Measurements from ENCODE around the gene SIGLEC8. TPM values are rescaled to one million over a fixed set of nuclear protein-coding genes. Genes with fewer than 3 reads are reported as not detected.

Gene SIGLEC8
- total and polyA plus RNA-seq, 5 donors from 2014 or later: not detected

DNA sequence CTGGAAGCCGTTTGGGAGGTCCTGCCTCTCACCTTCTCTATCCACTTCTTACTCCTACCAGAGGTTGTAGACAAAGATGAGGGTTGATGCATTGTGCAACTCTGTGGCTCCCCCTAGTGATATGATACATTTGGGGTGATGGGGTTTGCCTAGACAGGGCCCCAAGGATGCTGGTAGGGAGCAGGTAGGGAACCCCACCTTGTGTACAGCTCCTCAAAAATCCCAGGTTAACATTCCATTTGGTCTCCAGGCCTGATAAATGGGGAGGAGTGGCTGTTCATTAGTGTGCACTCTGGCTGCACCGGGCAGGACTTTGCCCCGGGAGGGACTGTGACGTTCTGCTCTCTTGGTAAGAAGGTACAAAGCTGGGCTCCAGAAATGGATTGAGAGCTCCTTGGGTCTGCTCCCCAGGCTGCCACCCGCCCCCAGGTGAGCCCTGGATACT is 19.2 kb downstream of the SIGLEC8 start:
- Mint-ChIP-seq H3K4me1 (peaks cover 0 to 43% (median 26%) of the 10 kb centered on the region in 4 donors), H3K9me3 (no peaks in the 10 kb centered on the region), H3K27ac (no peak overlapping the region), H3K36me3 (no peaks in the 10 kb centered on the region), H3K27me3 (peaks cover 16% of the 10 kb centered on the region), H3K4me3 (no peak overlapping the region)
- Histone ChIP-seq H3K27ac (ENCODE audit: insufficient read depth, low read length, poor library complexity, severe bottlenecking) (no peak overlapping the region), H3K36me3 (ENCODE audit: control insufficient read depth, insufficient read depth, low read length) (no peaks in the 10 kb centered on the region), H3K4me3 (ENCODE audit: low read depth, low read length) (no peak overlapping the region), H3K9me3 (ENCODE audit: control insufficient read depth in 2 of 2, low read length in 2 of 2) (no peaks in the 10 kb centered on the region), H3K27me3 (ENCODE audit: control insufficient read depth, insufficient read depth, low read length) (no peaks in the 10 kb centered on the region), H3K4me1 (ENCODE audit: control insufficient read depth, insufficient read depth, low read length, poor library complexity, severe bottlenecking) (peaks cover 25% of the 10 kb centered on the region)
- ATAC-seq (ENCODE audit: low read depth in 2 of 2): no peak
- DNase-seq: peak in 2 of 3 donors; percentile 26 to 68

DNA sequence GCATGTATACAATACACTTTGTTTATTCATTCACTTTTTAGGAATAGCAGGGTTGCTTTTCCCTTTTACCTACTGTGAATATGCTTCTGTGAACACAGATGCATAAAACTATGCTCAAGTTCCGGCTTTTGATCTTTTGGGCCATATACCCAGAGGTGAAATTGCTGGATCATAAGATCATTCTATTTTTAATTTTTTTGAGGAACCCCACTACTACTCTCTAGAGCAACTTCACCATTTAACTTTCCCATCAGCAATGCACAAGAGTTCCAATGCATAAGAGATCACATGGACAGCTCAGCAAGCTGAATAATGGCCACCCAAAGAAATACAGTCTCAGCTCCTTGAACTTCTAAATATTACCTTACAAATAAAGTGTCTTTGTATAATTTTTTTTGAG is 23.8 kb downstream of the SIGLEC8 start:
- Histone ChIP-seq H3K9me3 (ENCODE audit: control insufficient read depth in 2 of 2, low read length in 2 of 2) (no peaks in the 10 kb centered on the region), H3K27ac (ENCODE audit: insufficient read depth, low read length, poor library complexity, severe bottlenecking) (no peak overlapping the region), H3K27me3 (ENCODE audit: control insufficient read depth, insufficient read depth, low read length) (no peaks in the 10 kb centered on the region), H3K4me1 (ENCODE audit: control insufficient read depth, insufficient read depth, low read length, poor library complexity, severe bottlenecking) (no peaks in the 10 kb centered on the region), H3K4me3 (ENCODE audit: low read depth, low read length) (no peak overlapping the region), H3K36me3 (ENCODE audit: control insufficient read depth, insufficient read depth, low read length) (no peaks in the 10 kb centered on the region)
- Mint-ChIP-seq H3K4me1 (peaks cover 0 to 11% (median 5%) of the 10 kb centered on the region in 4 donors), H3K27ac (no peak overlapping the region), H3K27me3 (peaks cover 21% of the 10 kb centered on the region), H3K4me3 (no peak overlapping the region), H3K36me3 (no peaks in the 10 kb centered on the region), H3K9me3 (no peaks in the 10 kb centered on the region)
- no peak for DNase-seq
- ATAC-seq (ENCODE audit: low read depth in 2 of 2): no peak

DNA sequence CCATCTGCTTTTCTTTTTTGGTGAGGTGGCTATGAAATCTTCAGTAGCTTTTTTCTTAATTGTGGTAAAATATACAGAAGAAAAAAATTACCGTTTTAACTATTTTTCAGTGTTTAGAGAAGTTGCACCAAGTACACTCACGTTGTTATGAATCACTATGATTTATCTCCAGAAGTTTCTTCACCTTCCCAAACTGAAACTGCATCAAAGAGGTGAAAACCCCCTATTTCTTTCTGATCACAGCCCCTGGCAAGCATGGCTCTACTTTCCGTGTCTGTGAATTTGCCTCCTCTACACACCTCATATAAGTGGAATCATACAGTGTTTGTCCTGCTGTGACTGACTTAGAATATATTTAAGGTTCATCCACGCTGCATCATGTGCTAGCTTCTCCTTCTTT is 25.2 kb downstream of the SIGLEC8 start:
- H3K27ac ChIP-seq (ENCODE audit: insufficient read depth, low read length, poor library complexity, severe bottlenecking): no peak overlapping the region

DNA sequence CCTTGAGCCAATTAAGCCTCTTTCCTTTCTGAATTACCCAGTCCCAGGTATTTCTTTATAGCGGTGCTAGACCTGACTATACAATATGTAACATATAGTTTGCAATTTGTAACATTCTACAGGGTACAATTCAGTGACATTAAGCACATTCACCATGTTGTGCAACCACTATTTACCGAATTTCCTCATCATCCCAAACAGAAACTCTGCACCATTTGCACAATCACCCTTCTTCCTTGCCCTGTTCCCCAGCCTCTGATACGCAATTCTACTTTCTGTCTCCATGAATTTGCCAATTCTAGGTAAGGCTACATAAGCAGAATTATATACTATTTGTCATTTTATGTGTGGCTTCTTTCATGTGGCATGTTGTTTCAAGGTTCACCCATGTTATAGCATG is 27.1 kb downstream of the SIGLEC8 start:
- Mint-ChIP-seq H3K4me1 (no peaks in the 10 kb centered on the region), H3K27me3 (peaks cover 9% of the 10 kb centered on the region), H3K9me3 (no peaks in the 10 kb centered on the region), H3K27ac (no peak overlapping the region), H3K4me3 (no peak overlapping the region), H3K36me3 (no peaks in the 10 kb centered on the region)
- ATAC-seq (ENCODE audit: low read depth in 2 of 2): no peak
- Histone ChIP-seq H3K27me3 (ENCODE audit: control insufficient read depth, insufficient read depth, low read length) (no peaks in the 10 kb centered on the region), H3K4me3 (ENCODE audit: low read depth, low read length) (no peak overlapping the region), H3K27ac (ENCODE audit: insufficient read depth, low read length, poor library complexity, severe bottlenecking) (no peak overlapping the region), H3K36me3 (ENCODE audit: control insufficient read depth, insufficient read depth, low read length) (no peaks in the 10 kb centered on the region), H3K4me1 (ENCODE audit: control insufficient read depth, insufficient read depth, low read length, poor library complexity, severe bottlenecking) (no peaks in the 10 kb centered on the region), H3K9me3 (ENCODE audit: control insufficient read depth in 2 of 2, low read length in 2 of 2) (no peaks in the 10 kb centered on the region)
- DNase-seq: no peak

More for the DNA sequence above, 25.2 kb downstream of the SIGLEC8 start:
- no peaks in the 10 kb centered on the region for H3K9me3 Mint-ChIP-seq
- no peaks in the 10 kb centered on the region for H3K36me3 Mint-ChIP-seq
- H3K27ac Mint-ChIP-seq: no peak overlapping the region
- ATAC-seq (ENCODE audit: low read depth in 2 of 2) (no peak), DNase-seq (no peak)
- H3K4me3 Mint-ChIP-seq: no peak overlapping the region
- Histone ChIP-seq H3K27me3 (ENCODE audit: control insufficient read depth, insufficient read depth, low read length) (no peaks in the 10 kb centered on the region), H3K36me3 (ENCODE audit: control insufficient read depth, insufficient read depth, low read length) (no peaks in the 10 kb centered on the region), H3K4me1 (ENCODE audit: control insufficient read depth, insufficient read depth, low read length, poor library complexity, severe bottlenecking) (no peaks in the 10 kb centered on the region), H3K4me3 (ENCODE audit: low read depth, low read length) (no peak overlapping the region), H3K9me3 (ENCODE audit: control insufficient read depth in 2 of 2, low read length in 2 of 2) (no peaks in the 10 kb centered on the region)
- H3K4me1 Mint-ChIP-seq: peaks cover 0 to under 1% (median under 1%) of the 10 kb centered on the region in 4 donors
- peaks cover 17% of the 10 kb centered on the region for H3K27me3 Mint-ChIP-seq

GRCh38 chr19:51430221-51430620 is 28.0 kb downstream of the SIGLEC8 start:
- Mint-ChIP-seq H3K4me3 (no peak overlapping the region), H3K9me3 (no peaks in the 10 kb centered on the region), H3K27ac (no peak overlapping the region), H3K27me3 (peaks cover 9% of the 10 kb centered on the region), H3K36me3 (no peaks in the 10 kb centered on the region), H3K4me1 (no peaks in the 10 kb centered on the region)
- Histone ChIP-seq H3K27me3 (ENCODE audit: control insufficient read depth, insufficient read depth, low read length) (no peaks in the 10 kb centered on the region), H3K36me3 (ENCODE audit: control insufficient read depth, insufficient read depth, low read length) (no peaks in the 10 kb centered on the region), H3K4me1 (ENCODE audit: control insufficient read depth, insufficient read depth, low read length, poor library complexity, severe bottlenecking) (no peaks in the 10 kb centered on the region), H3K4me3 (ENCODE audit: low read depth, low read length) (no peak overlapping the region), H3K27ac (ENCODE audit: insufficient read depth, low read length, poor library complexity, severe bottlenecking) (no peak overlapping the region), H3K9me3 (ENCODE audit: control insufficient read depth in 2 of 2, low read length in 2 of 2) (no peaks in the 10 kb centered on the region)
- DNase-seq (no peak), ATAC-seq (ENCODE audit: low read depth in 2 of 2) (no peak)

GRCh38 chr19:51427201-51427600 is 31.1 kb downstream of the SIGLEC8 start:
- H3K27me3 ChIP-seq (ENCODE audit: control insufficient read depth, insufficient read depth, low read length): no peaks in the 10 kb centered on the region
- H3K36me3 ChIP-seq (ENCODE audit: control insufficient read depth, insufficient read depth, low read length): no peaks in the 10 kb centered on the region
- H3K4me1 Mint-ChIP-seq: no peaks in the 10 kb centered on the region
- H3K36me3 Mint-ChIP-seq: no peaks in the 10 kb centered on the region
- ATAC-seq (ENCODE audit: low read depth in 2 of 2): no peak
- no peak overlapping the region for H3K4me3 Mint-ChIP-seq
- H3K4me3 ChIP-seq (ENCODE audit: low read depth, low read length): no peak overlapping the region
- no peak overlapping the region for H3K27ac ChIP-seq (ENCODE audit: insufficient read depth, low read length, poor library complexity, severe bottlenecking)
- DNase-seq: no peak
- H3K27me3 Mint-ChIP-seq: peaks cover 9% of the 10 kb centered on the region
- no peaks in the 10 kb centered on the region for H3K9me3 ChIP-seq (ENCODE audit: control insufficient read depth in 2 of 2, low read length in 2 of 2)
- H3K4me1 ChIP-seq (ENCODE audit: control insufficient read depth, insufficient read depth, low read length, poor library complexity, severe bottlenecking): no peaks in the 10 kb centered on the region
- no peak overlapping the region for H3K27ac Mint-ChIP-seq
- no peaks in the 10 kb centered on the region for H3K9me3 Mint-ChIP-seq

DNA sequence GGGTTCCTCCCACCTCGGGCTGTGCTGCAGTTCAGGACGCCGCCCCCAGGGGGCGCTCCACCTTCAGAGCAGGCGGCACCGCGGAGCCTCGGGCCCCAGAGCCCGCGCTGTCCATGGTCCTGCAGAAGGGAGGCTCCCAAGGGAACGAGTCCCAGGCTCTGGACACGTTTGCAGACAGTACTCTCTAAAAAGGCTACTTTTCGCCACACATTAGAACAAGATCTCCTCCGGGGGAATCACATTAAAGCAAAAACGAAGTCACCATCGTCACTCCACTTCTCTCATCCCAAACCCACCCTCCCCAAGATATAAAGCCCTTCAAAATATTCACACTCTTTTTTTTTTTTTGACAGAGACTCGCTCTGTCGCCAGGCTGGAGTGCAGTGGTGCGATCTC is 36.2 kb downstream of the SIGLEC8 start:
- H3K4me3 Mint-ChIP-seq: no peak overlapping the region
- H3K4me3 ChIP-seq (ENCODE audit: low read depth, low read length): no peak overlapping the region
- H3K4me1 ChIP-seq (ENCODE audit: control insufficient read depth, insufficient read depth, low read length, poor library complexity, severe bottlenecking): peaks cover 3% of the 10 kb centered on the region
- H3K36me3 ChIP-seq (ENCODE audit: control insufficient read depth, insufficient read depth, low read length): no peaks in the 10 kb centered on the region
- no peaks in the 10 kb centered on the region for H3K9me3 ChIP-seq (ENCODE audit: control insufficient read depth in 2 of 2, low read length in 2 of 2)
- H3K4me1 Mint-ChIP-seq: peaks cover 0 to 6% (median 0%) of the 10 kb centered on the region in 4 donors
- peaks cover 17% of the 10 kb centered on the region for H3K27me3 Mint-ChIP-seq
- no peaks in the 10 kb centered on the region for H3K36me3 Mint-ChIP-seq
- peak overlapping the region in 1 of 3 donors; percentile 66 for H3K27ac Mint-ChIP-seq
- H3K9me3 Mint-ChIP-seq: no peaks in the 10 kb centered on the region
- peak; percentile 64 to 70 (median 65) for DNase-seq
- peak; percentile 74 to 79 for ATAC-seq (ENCODE audit: low read depth in 2 of 2)
- H3K27ac ChIP-seq (ENCODE audit: insufficient read depth, low read length, poor library complexity, severe bottlenecking): no peak overlapping the region
- H3K27me3 ChIP-seq (ENCODE audit: control insufficient read depth, insufficient read depth, low read length): no peaks in the 10 kb centered on the region

GRCh38 chr19:51421229-51422052 is 36.8 kb downstream of the SIGLEC8 start:
- Mint-ChIP-seq H3K4me3 (no peak overlapping the region), H3K9me3 (no peaks in the 10 kb centered on the region), H3K4me1 (peaks cover 0 to 6% (median 0%) of the 10 kb centered on the region in 4 donors), H3K36me3 (no peaks in the 10 kb centered on the region), H3K27me3 (peaks cover 17% of the 10 kb centered on the region), H3K27ac (no peak overlapping the region)
- H3K4me3 ChIP-seq (ENCODE audit: low read depth, low read length): no peak overlapping the region
- no peak for ATAC-seq (ENCODE audit: low read depth in 2 of 2)
- H3K9me3 ChIP-seq (ENCODE audit: control insufficient read depth in 2 of 2, low read length in 2 of 2): no peaks in the 10 kb centered on the region
- H3K27ac ChIP-seq (ENCODE audit: insufficient read depth, low read length, poor library complexity, severe bottlenecking): no peak overlapping the region
- H3K4me1 ChIP-seq (ENCODE audit: control insufficient read depth, insufficient read depth, low read length, poor library complexity, severe bottlenecking): peaks cover 3% of the 10 kb centered on the region
- H3K27me3 ChIP-seq (ENCODE audit: control insufficient read depth, insufficient read depth, low read length): no peaks in the 10 kb centered on the region
- no peaks in the 10 kb centered on the region for H3K36me3 ChIP-seq (ENCODE audit: control insufficient read depth, insufficient read depth, low read length)
- no peak for DNase-seq
